Aorta (tissue), 5 donors: ENCODE data around the gene TPSB2. TPM values are rescaled to one million over a fixed set of nuclear protein-coding genes. Genes with fewer than 3 reads are reported as not detected.
"Not testable (repeated sequence)": the region's sequence is repeated elsewhere in the genome, so short reads cannot be mapped to it uniquely, and the experiment has no call there.

ENCODE experiments used
- ATAC-seq: fragments of 200-7000 bp; cut with Tn5 transposase; one replicate; pipeline ENCODE4 v1.9.1; 2022; ENCODE audit warnings: moderate library complexity; ENCODE audit not compliant: low FRiP score
- DNase-seq, 2 donors: peaks; one replicate each; pipeline ENCODE4 v3.0.0-alpha.2; 2020
- H3K27ac ChIP-seq, 2 donors: one replicate each; pipeline ENCODE4 v1.5.1; 2013; ENCODE audit warnings: low read length in 2 of 2, mild to moderate bottlenecking in 2 of 2, moderate library complexity in 2 of 2, control low read depth in 1 of 2, inconsistent platforms in 1 of 2, low read depth in 1 of 2
- H3K27me3 ChIP-seq, 2 donors: one replicate each; pipeline ENCODE4 v1.6.1; 2013; ENCODE audit warnings: control low read depth in 1 of 2, low read length in 1 of 2, mild to moderate bottlenecking in 1 of 2, moderate library complexity in 1 of 2; ENCODE audit not compliant: insufficient read depth in 2 of 2, control insufficient read depth in 1 of 2
- H3K36me3 ChIP-seq, 2 donors: one replicate each; pipeline ENCODE4 v1.6.1; 2013; ENCODE audit warnings: control low read depth in 1 of 2, low read length in 1 of 2, mild to moderate bottlenecking in 1 of 2; ENCODE audit not compliant: insufficient read depth in 2 of 2, control insufficient read depth in 1 of 2
- H3K4me1 ChIP-seq, 2 donors: one replicate each; pipeline ENCODE4 v1.6.1; 2013; ENCODE audit warnings: low read length in 2 of 2, control low read depth in 1 of 2, mild to moderate bottlenecking in 1 of 2, moderate library complexity in 1 of 2; ENCODE audit not compliant: insufficient read depth in 2 of 2, control insufficient read depth in 1 of 2
- H3K4me3 ChIP-seq, 2 donors: one replicate each; pipeline ENCODE4 v1.5.1; 2013; ENCODE audit warnings: low read length in 2 of 2, control low read depth in 1 of 2, mild to moderate bottlenecking in 1 of 2
- H3K9me3 ChIP-seq: one replicate; pipeline ENCODE4 v1.6.1; 2013; ENCODE audit warnings: mild to moderate bottlenecking, low read length; ENCODE audit not compliant: control insufficient read depth
- WGBS, 2 donors: extraction: QIAGEN DNeasy Blood & Tissue Kit; methylation state at CpG; one replicate each; pipeline ENCODE4 v1.1.7; 2013; 5-methylcytosine and 5-hydroxymethylcytosine counted together
- intact Hi-C, 2 donors: fragments of 100-400 bp; cut with DNase I; formaldehyde crosslinking; loops; one replicate each; pipeline versions ENCODE4 v1.14.2 to v1.15.0; 2022
- polyA plus RNA-seq, 2 donors: library from polyadenylated mRNA; stranded (reverse); fragments of 200-250 nt; gene quantifications; one replicate each; pipeline ENCODE4 v1.2.3, GENCODE V29; 2013
- total RNA-seq, 2 donors: library from RNA; stranded (reverse); fragmentation: NEBNext Ultra II Directional; extraction: Animal tissue kit (Norgen Biotek cat#: 25700); gene quantifications; one replicate each; pipeline ENCODE4 v1.2.1, GENCODE V29; 2021
- donor health status: healthy with polysubstance abuse.
- donor health status: Bipolar disorder and iron deficiency.
- donor health status: DM: no; HTN: no; CAD: no.
- donor health status: DM: no; HTN: no; CAD: no.
- donor health status: DM: yes; HTN: yes; CAD: no.

The TPSB2 gene
- total and polyA plus RNA-seq, 4 donors, result 4.9 to 51.0 (median 13.9) TPM

- H3K27me3 ChIP-seq, result no peaks in the 10 kb centered on the region
- H3K4me3 ChIP-seq, result no peak overlapping the region
- H3K36me3 ChIP-seq, result no peaks in the 10 kb centered on the region
- no peaks in the 10 kb centered on the region for H3K4me1 ChIP-seq
- intact Hi-C loops, result no loop called here
- H3K27ac ChIP-seq, result no peak overlapping the region
- 80 to 87% methylated on average over 34 of the region's 34 CpGs for WGBS, 2 donors
- ATAC-seq (no peak), DNase-seq (no peak)
- H3K9me3 ChIP-seq, result no peaks in the 10 kb centered on the region
These were observed 27.7 kb upstream of the TPSB2 start for GRCh38 chr16:1257561-1258224.

DNA sequence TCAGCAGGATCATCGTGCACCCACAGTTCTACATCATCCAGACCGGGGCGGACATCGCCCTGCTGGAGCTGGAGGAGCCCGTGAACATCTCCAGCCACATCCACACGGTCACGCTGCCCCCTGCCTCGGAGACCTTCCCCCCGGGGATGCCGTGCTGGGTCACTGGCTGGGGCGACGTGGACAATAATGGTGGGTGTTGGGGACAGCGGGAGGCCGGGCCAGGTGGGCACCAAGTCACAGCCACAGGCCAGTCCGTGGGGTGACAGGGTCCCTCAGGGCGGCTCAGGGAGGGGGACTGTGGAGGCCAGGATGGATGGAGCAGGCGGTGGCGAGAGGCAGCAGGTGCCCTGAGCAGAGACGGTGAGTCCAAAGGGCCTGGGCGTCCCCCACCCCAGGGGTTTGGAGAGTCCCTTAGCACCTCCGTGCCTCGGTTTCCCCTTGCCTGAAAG, 26.9 kb upstream of the TPSB2 start:
- no peak for DNase-seq
- intact Hi-C loops, result no loop called here
- Histone ChIP-seq H3K4me1 (no peaks in the 10 kb centered on the region), H3K27ac (no peak overlapping the region), H3K9me3 (no peaks in the 10 kb centered on the region), H3K36me3 (no peaks in the 10 kb centered on the region), H3K4me3 (no peak overlapping the region), H3K27me3 (no peaks in the 10 kb centered on the region)
- WGBS, 2 donors, result 83 to 84% methylated on average over 22 of the region's 22 CpGs
- no peak for ATAC-seq

- ATAC-seq, intact Hi-C loops, H3K36me3 ChIP-seq, H3K4me3 ChIP-seq, H3K27ac ChIP-seq, DNase-seq, H3K4me1 ChIP-seq, H3K27me3 ChIP-seq, H3K9me3 ChIP-seq: not testable (repeated sequence)
- WGBS, 2 donors, result 81 to 86% methylated on average over 22 to 23 of the region's 23 CpGs
These were observed 26.4 kb upstream of the TPSB2 start for GRCh38 chr16:1256296-1256873.

DNA sequence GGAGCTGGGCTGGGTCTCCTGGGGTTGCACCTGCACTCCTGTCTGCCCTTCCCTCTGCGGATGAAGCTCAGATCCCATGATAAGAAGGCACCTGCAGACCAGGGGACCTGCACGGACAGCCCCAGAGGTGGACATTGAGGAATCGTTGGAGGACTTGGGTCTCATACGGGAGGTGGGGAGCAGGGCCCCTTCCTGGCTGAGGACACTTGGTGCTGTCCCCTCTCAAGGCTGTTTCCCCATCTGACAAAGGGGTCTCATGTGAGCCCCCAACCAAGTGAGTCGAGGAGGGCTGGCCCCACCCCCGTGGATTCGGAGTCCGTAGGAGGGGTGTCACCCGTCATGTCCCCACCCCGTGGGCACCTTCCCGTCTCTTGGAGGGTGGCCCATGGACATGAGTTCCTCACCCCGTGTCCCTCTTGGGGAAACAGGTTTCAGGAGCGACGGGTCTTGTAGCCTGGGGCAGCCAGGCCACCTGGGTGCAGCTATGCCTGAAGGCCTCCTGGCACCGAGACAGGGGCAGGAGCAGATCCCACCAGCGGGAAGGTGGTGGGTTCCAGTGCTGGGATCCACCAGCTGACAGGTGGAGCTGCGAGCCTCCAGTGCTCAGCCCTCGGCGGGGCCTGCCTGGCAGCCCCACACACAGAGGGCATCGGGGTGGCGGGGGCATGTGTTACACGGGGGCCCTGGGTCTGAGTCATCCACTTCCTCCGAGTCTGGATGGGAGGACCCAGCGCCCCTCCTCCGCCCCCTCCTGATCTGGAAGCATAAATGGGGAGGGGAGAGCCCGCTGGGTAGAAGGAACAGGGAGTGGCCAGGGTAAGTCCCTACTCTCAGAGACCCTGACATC, 25.5 kb upstream of the TPSB2 start, which contains the start of gene TPSD1:
Gene TPSD1, plus strand, starts transcription at position 794 of the 847 bp plus-strand sequence. CDS start 212 bp downstream, outside the sequence.
- WGBS, 2 donors, result 67 to 74% methylated on average over 23 to 26 of the region's 26 CpGs
- H3K27ac ChIP-seq, H3K9me3 ChIP-seq, H3K4me1 ChIP-seq, H3K36me3 ChIP-seq, ATAC-seq, H3K27me3 ChIP-seq, DNase-seq, H3K4me3 ChIP-seq, intact Hi-C loops: not testable (repeated sequence)

DNA sequence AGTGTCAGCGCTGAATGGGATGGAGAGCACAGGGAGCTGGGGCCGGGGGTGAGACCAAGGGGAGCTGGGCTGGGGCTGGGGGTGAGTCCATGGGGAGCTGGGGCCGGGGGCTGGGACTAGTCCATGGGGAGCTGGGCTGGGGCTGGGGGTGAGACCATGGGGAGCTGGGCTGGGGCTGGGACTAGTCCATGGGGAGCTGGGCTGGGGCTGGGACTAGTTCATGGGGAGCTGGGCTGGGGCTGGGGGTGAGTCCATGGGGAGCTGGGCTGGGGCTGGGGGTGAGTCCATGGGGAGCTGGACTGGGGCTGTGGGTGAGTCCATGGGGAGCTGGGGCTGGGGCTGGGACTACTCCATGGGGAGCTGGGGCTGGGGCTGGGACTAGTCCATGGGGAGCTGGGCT, 24.8 kb upstream of the TPSB2 start:
- H3K9me3 ChIP-seq, H3K27me3 ChIP-seq, H3K27ac ChIP-seq, DNase-seq, intact Hi-C loops, H3K4me3 ChIP-seq, ATAC-seq, H3K4me1 ChIP-seq, H3K36me3 ChIP-seq: not testable (repeated sequence)
- WGBS, 2 donors, result 66 to 90% methylated on average over 2 to 3 of the region's 3 CpGs

GRCh38 chr16:1253701-1254364, 23.8 kb upstream of the TPSB2 start:
- intact Hi-C loops, DNase-seq, H3K27me3 ChIP-seq, H3K36me3 ChIP-seq, H3K9me3 ChIP-seq, H3K27ac ChIP-seq, H3K4me1 ChIP-seq, ATAC-seq, H3K4me3 ChIP-seq: not testable (repeated sequence)
- no CpG with 5 or more reads among the region's 47 CpGs for WGBS, 2 donors

GRCh38 chr16:1249031-1249755, 19.2 kb upstream of the TPSB2 start:
- 70% methylated on average over 7 of the region's 43 CpGs; no CpG with 5 or more reads in 1 of the 2 donors for WGBS, 2 donors
- DNase-seq, H3K27me3 ChIP-seq, intact Hi-C loops, H3K9me3 ChIP-seq, H3K27ac ChIP-seq, H3K4me3 ChIP-seq, H3K36me3 ChIP-seq, H3K4me1 ChIP-seq: not testable (repeated sequence)
- peak; percentile 63 for ATAC-seq
